Activated CD8-positive, alpha-beta memory T cell treated with anti-CD3 and anti-CD28 coated beads for 1 hour (primary cell): ENCODE results near the gene MCUB.
A peak's percentile ranks its signal among the peaks of the same experiment; 100 is the strongest.
"Not testable (repeated sequence)": the region's sequence is repeated elsewhere in the genome, so short reads cannot be mapped to it uniquely, and the experiment has no call there.

ENCODE experiments used
- DNase-seq, 2 donors: peaks; one replicate each; pipeline ENCODE4 v3.0.0-alpha.2; 2020; ENCODE audit warnings: low read depth in 1 of 2; ENCODE audit errors: extremely low read depth in 1 of 2

Gene MCUB, protein sequence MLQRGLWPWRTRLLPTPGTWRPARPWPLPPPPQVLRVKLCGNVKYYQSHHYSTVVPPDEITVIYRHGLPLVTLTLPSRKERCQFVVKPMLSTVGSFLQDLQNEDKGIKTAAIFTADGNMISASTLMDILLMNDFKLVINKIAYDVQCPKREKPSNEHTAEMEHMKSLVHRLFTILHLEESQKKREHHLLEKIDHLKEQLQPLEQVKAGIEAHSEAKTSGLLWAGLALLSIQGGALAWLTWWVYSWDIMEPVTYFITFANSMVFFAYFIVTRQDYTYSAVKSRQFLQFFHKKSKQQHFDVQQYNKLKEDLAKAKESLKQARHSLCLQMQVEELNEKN

GRCh38 chr4:109559983-109560686, at the start of gene MCUB:
Gene MCUB, plus strand, starts transcription at chr4:109560246. Its CDS starts 92 bp downstream, at chr4:109560338.
- peak; percentile 80 to 81 for DNase-seq

DNA sequence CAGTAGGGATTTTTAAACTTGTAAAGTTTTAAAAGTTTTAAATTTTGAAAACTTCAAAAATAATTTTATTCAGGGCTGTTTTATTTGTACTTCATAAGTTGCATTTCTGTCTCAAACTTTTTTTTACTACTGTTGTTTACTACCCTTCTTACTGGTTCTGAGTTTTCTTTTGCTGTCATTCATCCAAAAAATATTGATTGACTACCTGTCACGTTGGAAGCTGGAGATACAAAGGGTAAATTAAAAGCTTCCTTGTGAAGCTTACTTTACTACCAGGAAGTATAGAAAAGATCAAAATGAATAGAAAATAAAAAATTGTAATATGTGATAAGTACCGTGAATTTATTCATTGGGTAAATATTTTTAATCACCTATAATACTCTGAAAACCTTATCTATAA, 49.4 kb upstream of the MCUB start:
- DNase-seq: no peak

- no peak for DNase-seq
Measured at GRCh38 chr4:109511414-109511813, 48.6 kb upstream of the MCUB start.

- DNase-seq: not testable (repeated sequence)
Measured at GRCh38 chr4:109513368-109513767, 46.7 kb upstream of the MCUB start.

DNA sequence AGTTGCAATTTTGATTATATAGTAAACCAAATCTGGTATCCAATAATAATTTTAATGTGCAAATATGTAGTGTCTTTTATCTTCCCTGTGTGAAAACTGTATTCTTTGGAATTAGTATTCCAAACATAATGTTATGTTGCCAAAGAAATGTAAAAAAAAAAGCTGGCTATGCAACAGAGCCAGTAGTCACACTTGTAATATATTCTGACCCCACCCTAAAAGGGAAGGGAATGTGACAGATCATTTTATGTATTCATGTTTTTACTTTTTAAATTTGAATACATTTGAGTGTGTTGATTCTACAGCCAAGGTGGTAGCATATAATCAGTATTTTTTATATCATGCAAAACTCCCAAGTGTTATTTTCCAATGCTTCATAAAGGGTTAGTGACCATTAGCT, 27.9 kb upstream of the MCUB start:
- no peak for DNase-seq

DNA sequence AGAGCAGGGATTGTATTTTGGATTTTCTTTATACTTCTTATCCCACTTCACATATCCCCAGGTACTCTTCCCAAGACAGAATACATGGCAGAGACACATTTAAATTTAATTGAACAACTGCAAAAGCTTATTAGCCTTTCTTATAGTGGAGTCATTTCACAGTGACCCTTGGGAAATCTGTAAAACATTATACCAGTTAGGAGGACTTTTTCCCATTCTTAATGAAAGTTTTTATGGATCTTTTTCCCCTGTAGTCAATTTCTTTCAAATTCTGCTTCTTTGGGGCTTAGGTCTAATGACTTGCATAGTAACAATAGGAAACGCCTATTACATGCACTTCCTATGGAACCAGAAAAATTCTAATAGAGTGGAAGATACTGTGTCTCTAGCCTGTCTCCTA, 14.6 kb upstream of the MCUB start:
- DNase-seq: no peak

- DNase-seq: no peak
Measured at GRCh38 chr4:109547394-109547793, 12.7 kb upstream of the MCUB start.

- no peak for DNase-seq
Measured at GRCh38 chr4:109548655-109549054, 11.4 kb upstream of the MCUB start.

GRCh38 chr4:109552237-109552636, 7.8 kb upstream of the MCUB start:
- DNase-seq: no peak

DNA sequence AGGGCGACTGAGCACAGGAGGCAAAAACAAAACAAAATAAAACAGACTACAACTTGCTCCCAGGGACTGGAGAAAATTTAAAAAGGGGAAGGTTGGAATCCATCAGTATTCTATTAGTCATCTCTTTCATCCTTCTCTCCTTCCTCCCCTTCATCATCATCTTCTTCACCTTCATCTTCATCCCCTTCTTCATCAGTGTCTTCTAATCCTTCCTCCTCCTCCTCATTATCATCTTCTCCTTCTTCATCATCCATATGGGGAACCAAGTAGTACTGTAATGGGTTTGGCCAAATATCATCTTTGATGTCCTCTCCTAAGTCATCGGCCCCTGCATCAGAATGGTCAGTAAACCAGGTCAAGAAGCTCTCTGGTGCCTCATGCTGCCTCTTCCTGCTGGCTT, 6.9 kb upstream of the MCUB start:
- no peak for DNase-seq

DNA sequence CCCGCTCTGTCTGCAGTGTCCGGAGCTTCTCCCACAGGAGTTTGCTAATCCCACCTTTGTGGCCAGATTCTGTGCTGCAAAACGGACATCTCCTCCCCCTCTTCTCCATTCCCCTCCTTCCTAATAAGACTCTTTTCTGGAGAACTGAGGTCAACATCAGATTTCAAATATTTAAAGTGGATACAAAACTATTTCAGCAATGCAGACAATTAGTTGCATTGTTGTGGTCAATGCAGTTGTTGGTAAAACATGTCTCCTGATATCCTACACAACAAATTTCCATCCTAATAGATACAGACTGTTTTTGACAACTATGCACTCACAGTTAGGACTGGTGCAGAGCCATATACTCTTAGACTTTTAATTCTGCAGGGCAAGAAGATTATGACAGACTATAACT, 5.1 kb upstream of the MCUB start:
- no peak for DNase-seq

DNA sequence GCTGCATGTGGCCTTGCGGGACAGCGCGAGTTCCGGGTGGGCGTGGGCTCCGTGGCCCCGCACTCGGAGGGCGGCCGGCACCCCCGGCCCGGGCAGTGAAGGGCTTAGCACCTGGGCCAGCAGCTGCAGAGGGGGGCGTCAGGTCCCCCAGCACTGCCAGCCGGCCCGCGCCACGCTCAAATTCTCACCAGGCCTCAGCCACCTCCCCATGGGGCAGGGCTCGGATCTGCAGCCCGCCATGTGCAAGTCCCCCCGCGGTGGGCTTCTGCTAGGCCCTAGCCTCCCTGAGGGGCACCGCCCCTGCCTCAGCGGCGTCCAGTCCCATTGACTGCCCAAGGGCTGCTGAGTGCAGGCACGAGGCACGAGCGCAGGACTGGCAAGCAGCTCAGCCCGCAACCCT, 2.6 kb upstream of the MCUB start:
- DNase-seq: no peak

GRCh38 chr4:109558095-109558494, 2.0 kb upstream of the MCUB start:
- not testable (repeated sequence) for DNase-seq

- DNase-seq: peak; percentile 9 to 28
Measured at GRCh38 chr4:109559625-109559982, 442 bp upstream of the MCUB start.

DNA sequence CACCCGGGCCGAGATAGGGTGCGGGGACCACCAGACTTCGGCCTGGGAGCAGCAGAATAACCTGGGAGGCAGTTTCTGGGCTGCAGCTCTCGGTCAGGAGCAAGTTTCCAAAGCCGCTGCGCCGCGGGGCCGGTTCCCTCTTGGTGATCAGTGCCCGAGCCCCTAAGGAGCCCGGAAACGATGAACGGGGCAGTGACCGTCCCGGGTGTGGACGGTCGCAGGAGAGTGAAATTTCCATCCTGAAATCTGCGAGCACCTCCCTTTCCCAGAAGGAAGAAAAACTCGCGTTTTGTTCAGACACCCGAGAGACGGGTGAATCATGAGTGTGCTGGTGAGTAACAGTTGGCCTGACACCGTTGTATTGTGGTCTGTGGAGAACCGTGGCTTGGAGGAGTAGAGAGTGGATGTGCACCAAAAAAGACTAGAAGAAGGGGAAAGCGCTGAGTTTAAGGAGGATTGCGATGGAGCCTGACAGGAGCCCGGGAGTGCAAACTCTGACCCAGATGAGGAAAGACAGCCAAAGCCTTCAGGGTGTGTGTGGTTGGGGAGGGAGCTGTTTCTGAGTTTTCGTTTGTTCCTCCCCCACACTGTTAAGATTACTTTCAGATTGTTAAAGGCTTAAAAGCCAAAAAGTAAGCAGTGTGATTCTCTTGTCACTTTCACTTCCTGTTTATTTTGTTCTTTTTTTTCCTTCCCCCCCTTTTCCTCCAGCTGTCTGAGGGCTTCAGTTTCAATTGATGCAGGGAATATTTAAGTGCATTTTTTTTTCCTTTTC, 828 bp downstream of the MCUB start:
- peak; percentile 8 to 22 for DNase-seq

DNA sequence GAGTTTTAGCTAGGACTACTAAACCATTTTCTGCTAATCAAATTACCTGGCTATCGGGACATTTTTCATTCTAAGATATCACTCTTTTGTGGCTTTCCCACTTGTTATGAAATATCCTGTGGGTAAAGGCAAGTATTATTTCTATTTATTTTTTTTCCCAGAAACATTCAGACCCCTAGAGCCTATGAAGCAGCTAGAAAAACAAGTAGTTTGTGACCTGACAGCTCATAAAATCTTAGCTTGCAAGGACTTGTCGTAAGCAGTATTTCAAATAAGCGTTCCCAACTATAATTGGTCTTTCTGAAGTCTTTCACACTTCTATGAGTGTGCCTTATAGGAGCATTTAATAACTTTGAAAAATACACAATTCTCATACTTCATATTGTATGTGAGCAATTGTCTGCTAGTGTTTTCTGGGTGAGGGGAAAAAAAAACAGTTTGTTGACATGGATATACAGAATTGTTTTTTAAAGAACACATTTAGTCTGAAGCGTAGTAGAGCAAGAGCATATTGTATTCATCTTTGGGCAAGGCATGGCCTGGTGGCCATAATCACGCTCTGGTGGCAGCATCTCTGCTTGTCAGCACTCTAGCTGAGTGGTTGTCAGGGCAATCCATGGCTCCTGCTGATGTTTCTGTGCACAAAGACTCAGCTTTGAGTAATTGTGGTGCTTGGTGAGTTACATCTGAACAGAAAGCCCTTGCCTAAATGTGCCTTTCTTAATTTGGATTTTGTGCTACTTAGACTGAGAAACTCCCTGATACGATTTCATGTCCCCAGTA, 2.6 kb downstream of the MCUB start:
- no peak for DNase-seq

- no peak for DNase-seq
Measured at GRCh38 chr4:109571494-109571893, 11.4 kb downstream of the MCUB start.

DNA sequence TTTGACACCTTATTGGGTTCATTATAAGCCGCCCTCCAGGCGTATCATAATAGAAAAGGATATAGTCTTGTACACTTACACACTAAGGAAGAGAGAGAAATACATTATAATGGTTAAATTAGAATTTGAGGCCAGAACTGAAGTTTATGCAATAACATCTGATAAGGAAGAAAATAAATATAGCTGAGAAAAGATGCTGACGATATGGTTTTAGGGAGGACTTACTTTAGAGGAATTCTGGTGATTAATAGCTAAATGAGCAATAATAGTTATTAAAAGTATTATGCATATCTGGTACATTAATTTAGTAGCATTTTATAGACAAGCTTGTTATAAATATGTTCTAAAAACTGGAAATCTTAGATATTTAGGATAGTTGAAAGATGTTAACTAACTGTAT, 12.1 kb downstream of the MCUB start:
- DNase-seq: no peak

DNA sequence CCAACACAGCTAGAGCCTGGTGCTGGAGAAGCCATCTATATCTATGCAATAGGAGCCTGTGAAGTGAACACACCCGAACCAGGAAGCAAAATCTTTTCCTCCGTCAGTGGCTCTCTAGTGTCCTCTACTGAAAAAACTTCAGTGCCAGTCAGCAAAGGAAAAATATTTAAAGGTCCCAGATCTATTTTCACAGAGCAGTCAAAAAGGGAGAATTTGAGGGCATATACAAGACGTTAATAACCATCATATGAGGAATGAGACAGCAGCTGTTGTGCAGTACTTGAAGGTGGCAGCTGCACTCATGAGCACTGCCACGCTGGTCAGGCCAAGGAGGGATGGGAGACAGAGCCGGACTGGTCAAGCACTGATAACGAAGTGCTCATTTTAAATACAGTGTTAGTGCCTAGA, 14.4 kb downstream of the MCUB start:
- no peak for DNase-seq

DNA sequence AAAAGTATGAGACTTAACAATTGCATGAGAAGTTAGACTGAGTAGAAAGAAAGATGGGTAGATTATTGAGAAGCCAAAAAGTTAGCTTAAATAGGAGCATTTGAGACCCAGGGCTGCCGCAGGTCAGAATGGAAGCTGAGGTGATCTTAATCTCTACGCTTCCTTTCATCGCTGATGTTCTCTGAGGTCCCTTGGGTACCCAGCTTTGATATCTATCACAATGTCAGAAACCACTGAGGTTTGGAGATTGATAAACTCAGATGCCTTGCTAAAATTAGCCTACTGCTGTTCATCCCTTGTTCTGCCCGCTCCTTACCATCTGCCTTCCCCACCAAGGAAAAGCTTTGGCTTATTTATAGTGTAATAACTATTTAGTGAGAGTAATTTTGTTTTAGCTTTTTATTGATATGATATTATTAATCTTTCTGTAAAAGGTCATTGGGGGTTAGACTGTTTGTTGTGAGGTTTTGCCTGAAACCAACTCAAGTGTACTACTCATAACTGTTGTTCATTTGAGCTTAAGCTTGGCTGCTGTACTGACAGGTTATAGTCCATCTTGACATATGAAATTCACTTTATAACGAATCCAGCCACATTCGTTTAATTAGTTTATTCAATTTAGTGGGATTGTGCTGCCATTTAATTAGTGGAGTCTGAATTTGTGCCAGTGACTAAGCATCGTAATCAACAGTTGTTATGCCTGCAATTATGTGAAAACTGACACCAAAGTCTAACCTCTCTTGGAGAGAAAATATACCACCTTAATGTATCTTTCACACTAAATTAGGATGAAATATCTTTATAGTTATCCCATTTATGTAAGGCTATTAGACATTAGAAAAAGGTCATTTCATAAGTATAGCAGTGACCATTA, 15.1 kb downstream of the MCUB start:
- DNase-seq: no peak
